Kidney epithelial cell (primary cell): ENCODE measurements around the gene CES5A. TPM values are rescaled to one million over a fixed set of nuclear protein-coding genes. Genes with fewer than 3 reads are reported as not detected.
"Not testable (repeated sequence)": the region's sequence is repeated elsewhere in the genome, so short reads cannot be mapped to it uniquely, and the experiment has no call there.

Source experiments
- DNase-seq: peaks from one replicate; pipeline ENCODE4 v3.0.0-alpha.2; 2010; ENCODE audit warnings: low read depth
- H3K27me3 ChIP-seq: 2 replicates; pipeline ENCODE4 v1.6.0; 2011; ENCODE audit warnings: low read length; ENCODE audit not compliant: control insufficient read depth, insufficient read depth
- H3K36me3 ChIP-seq: 2 replicates; pipeline ENCODE4 v1.5.1; 2011; ENCODE audit warnings: low read length; ENCODE audit not compliant: control insufficient read depth, insufficient read depth
- H3K4me3 ChIP-seq: 2 replicates; pipeline ENCODE4 v1.5.1; 2011; ENCODE audit warnings: low read depth, mild to moderate bottlenecking, control low read depth, low read length
- CTCF ChIP-seq: IDR thresholded peaks from 2 replicates; pipeline ENCODE4 v1.5.1; 2011; ENCODE audit warnings: mild to moderate bottlenecking, moderate library complexity, low read length, control low read depth, inconsistent platforms; ENCODE audit not compliant: insufficient read depth, poor library complexity, severe bottlenecking
- total RNA-seq: library from RNA; depleted of rRNA; stranded (reverse); fragments of >200 nt; gene quantifications from 2 replicates; pipeline ENCODE4 v1.2.3, GENCODE V29; 2015

The CES5A gene
- total RNA-seq, 1 donor from 2014 or later: not detected

- TF ChIP-seq CTCF: no peak
- DNase-seq: no peak
- Histone ChIP-seq H3K36me3 (no peaks in the 10 kb centered on the region), H3K27me3 (no peaks in the 10 kb centered on the region), H3K4me3 (no peak overlapping the region)
These were observed 65.8 kb downstream of the CES5A start for GRCh38 chr16:55809386-55809785.

GRCh38 chr16:55808286-55808685 is 66.9 kb downstream of the CES5A start:
- H3K36me3 ChIP-seq, H3K27me3 ChIP-seq, H3K4me3 ChIP-seq, DNase-seq: not testable (repeated sequence)

GRCh38 chr16:55805104-55805503 is 70.1 kb downstream of the CES5A start:
- DNase-seq, H3K4me3 ChIP-seq, H3K36me3 ChIP-seq, H3K27me3 ChIP-seq: not testable (repeated sequence)

GRCh38 chr16:55803681-55804080 is 71.5 kb downstream of the CES5A start:
- not testable (repeated sequence) for H3K27me3 ChIP-seq, H3K36me3 ChIP-seq, DNase-seq, H3K4me3 ChIP-seq

Other genes starting within 250 kb of the CES5A start
- gene SLC6A2, start 219.4 kb downstream of the CES5A start, total RNA-seq: not detected in 2 replicates
- gene CES1, start 42.3 kb downstream of the CES5A start, total RNA-seq: not detected in 2 replicates